Activated CD8-positive, alpha-beta memory T cell treated with anti-CD3 and anti-CD28 coated beads for 4 hours (primary cell): Measurements from ENCODE around the gene CTSA.
A peak's percentile ranks its signal among the peaks of the same experiment; 100 is the strongest.

Experiments used
- DNase-seq, 2 donors: peaks; one replicate each; pipeline ENCODE4 v3.0.0-alpha.2; 2020; ENCODE audit warnings: low read depth in 2 of 2

Gene CTSA

DNA sequence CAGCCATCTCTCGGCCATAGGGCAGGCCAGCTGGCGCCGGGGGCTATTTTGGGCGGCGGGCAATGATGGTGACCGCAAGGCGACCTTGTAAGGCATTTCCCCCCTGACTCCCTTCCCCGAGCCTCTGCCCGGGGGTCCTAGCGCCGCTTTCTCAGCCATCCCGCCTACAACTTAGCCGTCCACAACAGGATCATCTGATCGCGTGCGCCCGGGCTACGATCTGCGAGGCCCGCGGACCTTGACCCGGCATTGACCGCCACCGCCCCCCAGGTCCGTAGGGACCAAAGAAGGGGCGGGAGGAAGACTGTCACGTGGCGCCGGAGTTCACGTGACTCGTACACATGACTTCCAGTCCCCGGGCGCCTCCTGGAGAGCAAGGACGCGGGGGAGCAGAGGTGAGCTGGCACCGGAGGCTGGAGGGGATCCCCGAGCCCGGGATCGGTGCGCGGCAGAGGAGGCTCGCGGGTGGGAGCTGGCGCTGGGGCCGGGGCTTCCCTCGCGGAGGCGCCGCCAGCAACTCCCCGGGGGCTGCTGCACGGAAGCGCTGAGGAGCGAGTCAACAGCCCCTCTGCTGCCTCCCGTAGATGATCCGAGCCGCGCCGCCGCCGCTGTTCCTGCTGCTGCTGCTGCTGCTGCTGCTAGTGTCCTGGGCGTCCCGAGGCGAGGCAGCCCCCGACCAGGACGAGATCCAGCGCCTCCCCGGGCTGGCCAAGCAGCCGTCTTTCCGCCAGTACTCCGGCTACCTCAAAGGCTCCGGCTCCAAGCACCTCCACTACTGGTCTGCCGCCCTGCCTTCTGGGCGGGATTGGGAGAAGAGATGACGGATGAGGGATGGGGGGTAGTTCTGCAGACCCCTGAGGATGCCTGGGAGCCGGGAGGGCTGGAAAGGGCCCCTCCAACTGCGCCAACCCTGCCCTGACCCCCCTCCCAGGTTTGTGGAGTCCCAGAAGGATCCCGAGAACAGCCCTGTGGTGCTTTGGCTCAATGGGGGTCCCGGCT is at the start of gene CTSA, which contains the start of gene NEURL2:
TSS of gene CTSA (plus strand) at position 351 of the 999 bp plus-strand sequence. CDS start at position 585, 234 bp downstream.
TSS of gene NEURL2 (minus strand) at position 224 of the 999 bp plus-strand sequence. CDS start at position 7, 217 bp downstream.
- peak; percentile 72 to 75 for DNase-seq

DNA sequence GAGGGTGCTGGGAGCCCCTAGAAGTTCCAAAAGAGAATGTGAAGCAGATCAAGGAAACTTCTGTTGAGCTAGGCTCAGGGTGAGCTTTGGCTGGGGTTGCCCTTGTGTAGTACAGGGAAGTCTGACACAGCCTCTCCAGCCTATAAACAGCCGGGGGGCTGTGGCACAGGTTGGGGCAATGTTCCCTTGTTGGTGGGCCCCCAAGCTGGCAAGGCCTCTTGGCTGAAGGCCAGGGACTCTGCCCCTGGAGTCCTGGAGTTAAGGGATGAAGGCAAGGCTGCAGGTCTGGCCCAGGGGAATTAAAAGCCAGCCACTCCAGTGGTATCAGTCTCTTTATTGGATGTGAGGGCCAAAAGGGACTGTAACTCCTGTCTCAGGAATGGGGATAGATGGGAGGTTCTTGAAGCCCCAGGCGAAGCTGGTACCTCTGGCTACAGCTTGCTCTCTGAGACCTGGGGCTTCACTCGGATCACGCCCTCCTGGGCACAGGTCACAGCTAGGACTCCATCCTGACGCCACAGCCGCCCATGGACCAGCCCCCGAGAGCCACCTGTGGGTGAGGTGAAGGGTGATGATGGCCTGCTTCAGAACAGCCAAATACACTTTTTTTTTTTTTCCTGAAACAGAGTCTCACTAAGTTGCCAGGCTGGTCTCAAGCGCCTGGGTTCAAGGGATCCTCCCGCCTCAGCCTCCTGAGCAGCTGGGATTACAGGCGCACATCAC is 49.6 kb upstream of the CTSA start:
- DNase-seq, result no peak

DNA sequence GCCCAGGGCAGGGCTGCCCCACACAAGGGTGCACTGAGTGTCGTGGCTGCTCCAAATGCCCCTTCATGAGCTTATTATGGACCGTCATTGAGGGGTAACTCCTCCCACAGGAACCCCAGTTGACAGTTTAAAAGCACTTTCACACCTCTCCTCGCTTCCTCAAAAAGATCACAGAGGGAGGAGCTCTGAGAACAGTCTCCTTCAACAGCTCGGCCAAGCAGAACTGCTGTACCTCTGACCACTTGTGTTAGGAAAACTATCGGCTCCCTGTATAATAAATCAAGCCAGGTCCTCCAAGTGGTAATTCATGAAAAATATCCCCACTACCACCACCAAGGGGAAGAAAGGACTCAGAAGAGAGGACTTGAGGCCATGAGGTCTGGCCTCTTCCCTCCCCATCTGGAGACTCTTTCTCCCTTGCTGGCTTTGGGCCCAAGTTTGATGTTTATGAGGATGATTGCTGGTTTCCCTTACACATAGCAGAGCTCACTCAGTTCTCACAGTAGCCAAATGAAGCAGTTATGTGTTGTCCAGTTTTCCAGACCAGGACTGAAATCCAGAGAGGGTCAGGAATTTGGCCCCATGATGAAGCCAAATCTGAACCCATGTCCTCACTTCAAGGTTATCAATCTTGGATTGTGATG is 48.8 kb upstream of the CTSA start:
- DNase-seq, result no peak

DNA sequence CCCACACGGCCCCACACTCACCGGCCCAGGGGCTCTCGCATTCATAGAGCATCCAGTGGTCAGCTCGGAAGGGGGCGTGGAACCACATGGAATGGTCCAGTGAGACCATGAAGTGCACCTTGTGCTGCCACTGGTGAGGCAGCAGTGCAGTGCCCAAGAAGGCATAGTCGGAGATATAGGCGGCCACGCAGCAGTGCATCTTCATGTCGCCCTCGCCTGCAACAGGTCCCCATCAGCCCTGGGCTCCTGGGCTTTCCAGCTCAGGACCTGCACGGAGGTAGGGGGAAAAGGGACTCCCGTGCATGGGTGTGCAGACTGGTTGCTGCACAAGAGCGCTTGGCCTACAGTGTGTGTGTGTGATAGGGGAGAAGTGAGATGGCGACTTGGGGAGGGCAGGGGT is 47.6 kb upstream of the CTSA start:
- DNase-seq, result no peak

DNA sequence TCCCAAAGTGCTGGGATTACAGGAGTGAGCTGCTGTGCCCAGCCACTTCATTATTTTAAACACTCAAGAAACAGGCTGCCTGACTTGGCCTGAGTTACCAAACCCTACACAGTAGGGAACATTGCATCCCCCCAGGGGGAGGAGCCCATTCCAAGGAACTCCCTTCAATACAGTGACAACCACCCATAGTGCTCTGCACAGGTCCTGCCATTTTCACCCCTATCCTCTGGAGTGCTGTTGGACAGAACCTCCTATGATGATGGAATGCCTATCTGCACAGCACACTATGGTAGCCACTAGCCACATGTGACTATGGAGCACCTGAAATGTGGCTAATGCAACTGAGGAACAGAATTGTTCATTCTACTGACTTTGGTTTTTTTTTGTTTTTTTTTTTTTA is 45.7 kb upstream of the CTSA start:
- no peak for DNase-seq

DNA sequence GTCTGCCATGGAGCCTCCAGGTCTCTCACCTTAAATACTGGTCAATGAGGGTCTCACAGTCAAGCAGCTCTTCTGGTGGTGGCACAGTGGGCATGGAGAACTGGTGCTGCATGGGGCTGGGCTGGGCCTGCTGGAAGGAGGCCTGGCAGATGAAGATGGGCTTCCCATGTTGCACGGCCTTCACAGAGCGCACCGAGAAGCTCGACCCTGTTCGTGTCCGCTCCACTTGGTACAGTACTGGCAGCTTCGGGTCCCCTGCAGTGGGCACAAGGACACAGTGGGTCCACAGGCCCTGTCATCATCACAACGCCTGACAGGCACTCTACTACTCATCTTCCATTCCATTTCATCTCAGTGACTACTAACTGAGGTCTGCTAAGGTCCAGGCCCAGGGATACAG is 42.7 kb upstream of the CTSA start:
- no peak for DNase-seq

DNA sequence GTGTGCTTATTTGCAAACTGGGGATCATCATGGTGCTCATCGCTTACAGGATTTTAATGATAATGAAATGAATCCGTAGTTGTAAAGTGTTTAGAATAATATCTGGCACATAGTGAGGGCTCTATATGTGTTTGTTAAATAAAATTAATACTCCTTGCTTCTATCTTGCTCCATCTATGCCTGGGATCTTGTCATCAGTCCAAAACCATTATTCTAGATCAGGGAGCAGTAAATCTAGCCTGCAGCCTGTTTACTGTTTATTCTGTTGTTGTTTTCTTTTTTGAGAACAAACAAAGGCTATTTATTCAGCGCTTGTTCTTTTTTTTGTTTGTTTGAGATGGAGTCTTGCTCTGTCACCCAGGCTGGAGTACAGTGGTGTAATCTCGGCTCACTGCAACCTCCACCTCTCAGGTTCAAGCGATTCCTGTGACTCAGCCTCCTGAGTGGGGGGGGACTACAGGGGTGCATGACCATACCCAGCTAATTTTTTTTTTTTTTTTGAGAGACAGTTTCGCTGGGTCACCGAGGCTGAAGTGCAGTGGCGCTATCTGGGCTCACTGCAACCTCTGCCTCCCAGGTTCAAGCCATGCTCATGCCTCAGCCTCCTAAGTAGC is 42.1 kb upstream of the CTSA start:
- DNase-seq, result no peak

DNA sequence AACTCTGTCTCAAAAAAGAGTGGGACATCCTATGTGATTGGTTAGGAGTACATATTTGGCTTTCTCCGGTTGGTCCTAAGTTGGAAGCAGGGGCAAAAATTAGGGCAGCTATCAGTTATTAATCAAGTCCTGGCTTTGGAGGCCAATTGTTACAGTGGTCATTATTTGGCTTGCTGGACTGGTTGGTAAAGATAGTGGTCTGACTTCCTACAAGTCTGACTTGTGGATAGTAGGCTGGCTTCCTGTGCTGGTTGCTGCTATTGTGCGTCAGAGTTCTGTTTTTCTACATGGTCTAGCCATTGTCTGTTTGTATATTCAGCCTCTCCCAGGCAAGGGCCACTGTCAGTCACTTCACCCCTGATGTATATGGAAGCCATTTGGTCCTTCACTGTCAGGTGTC is 40.9 kb upstream of the CTSA start:
- DNase-seq, result no peak

DNA sequence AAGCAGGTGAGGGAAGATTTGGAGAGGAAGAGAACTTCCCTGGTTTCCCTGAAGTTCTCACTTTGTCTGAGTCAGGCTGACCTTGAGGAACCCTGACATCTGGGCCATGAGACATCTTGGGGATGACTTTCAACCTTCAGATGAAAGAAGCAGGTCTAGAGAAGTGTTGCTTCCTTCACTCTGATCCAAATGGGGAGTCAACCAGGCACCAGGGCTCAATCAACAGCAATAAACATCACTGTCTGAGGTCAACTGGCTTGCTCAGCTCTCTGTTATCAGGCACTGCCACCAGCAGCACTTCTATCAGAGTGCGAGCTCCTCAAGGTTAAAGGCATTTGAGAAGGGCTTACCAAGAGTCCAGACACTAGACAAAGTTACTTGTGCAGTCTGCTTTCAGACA is 40.2 kb upstream of the CTSA start:
- DNase-seq, result no peak

DNA sequence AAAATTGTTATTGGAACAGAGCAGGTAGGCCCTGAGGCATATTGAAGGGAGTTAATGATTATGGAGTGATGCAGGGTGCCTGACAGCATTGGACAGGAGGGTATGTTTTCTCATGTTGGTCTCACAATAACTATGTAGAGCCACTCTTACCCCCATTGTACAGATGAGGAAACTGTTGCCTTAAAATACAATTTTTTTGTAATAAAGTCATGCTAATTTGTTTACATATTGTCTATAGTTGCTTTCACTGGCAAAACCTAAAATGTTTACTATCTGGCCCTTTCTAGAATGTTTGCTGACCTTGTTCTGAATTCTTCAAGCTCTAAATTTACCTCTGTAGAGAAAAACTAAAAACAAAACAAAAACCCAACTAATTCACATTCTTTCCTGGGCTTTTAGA is 39.6 kb upstream of the CTSA start:
- no peak for DNase-seq

DNA sequence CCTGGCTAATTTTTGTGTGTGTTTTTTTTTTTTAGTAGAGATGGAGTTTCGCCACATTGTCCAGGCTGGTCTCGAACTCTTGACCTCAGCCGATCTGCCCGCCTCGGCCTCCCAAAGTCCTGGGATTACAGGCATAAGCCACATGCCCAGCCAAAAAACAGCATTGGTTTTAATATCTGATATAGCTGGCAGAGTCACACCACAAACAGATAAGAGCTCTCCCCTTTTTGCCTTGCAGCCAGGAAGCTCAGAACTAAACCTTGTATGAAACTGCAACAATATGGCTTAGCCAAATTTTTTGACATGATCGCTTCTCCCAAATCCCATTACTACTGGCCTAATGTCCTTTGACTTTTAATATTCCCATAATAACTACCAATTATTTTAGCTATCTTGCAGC is 38.8 kb upstream of the CTSA start:
- no peak for DNase-seq

DNA sequence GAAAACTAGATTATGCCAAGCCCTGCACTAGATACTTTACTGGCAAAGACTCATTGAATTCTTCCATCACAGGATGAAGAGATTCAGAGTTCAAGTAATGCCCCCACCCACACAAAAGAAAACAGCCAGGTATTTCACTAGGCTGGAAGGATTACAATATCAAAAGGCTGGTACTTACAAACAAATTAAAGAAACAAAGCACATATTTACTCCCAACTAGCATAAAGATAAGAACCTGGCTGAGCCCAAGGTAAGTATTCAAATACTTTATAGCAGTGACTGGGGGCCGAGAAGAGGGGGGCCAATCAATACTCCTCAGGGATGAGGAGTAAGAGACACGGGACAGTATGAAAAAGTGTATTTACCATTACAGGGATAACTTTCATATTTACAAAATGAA is 37.7 kb upstream of the CTSA start:
- no peak for DNase-seq

DNA sequence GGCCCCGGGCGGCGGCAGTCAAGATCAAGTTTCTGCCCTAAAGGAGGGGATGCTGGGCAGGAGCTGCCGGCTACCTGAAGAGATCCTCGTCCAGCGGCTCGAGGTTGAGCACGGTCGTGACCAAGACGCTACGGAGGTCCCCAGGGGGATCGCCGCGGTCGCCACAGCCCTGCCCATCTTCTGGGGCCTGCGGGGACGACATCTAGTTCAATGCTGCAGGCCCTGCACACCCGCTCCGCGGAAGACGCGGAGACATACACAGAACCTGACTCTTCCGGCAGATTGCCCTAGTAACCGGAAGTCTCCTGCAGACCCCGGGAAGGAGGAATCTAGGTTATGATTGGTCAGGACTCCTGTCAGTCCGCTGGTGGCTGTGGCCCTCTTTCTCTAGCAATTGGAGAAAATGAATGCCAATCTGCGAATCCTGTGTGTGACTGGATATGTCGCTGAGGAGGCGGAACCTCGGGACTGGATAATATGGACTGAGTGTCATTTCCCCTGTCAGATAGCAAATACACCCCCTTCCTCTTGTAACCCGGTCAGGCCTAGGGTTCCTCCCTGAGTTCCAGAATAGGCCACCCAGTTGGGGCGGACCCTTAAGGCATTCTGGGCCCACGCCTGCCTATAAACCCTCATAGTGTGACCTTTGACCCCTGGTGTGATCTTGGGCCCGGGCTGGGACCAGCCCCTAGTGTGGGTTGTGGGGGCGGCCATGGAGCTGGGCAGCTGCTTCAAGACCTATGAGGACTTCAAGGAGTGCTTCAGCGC is 33.8 kb upstream of the CTSA start, which contains the start of the genes ACOT8 and ZSWIM3:
TSS of gene ACOT8 (minus strand) at position 279 of the 768 bp plus-strand sequence. CDS start at position 202, 77 bp downstream.
TSS of gene ZSWIM3 (plus strand) at position 501 of the 768 bp plus-strand sequence. CDS start at position 713, 212 bp downstream.
- peak; percentile 85 to 92 for DNase-seq

DNA sequence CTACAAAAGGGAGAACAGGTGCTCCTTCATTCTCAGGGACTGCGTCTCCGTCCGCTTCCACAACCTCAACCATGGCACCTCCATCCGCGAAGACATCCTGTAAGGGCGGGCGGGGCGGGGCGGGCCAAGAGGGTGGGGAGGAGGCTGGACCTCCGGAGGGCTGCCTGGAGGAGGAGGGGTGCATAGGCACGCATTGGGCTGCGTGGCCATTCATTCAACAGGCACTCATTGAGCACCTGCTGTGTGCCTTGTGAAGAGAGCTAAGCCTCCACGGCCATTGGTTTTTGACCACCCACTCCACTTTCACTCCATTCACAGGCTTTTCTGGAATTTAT is 33.3 kb upstream of the CTSA start:
- no peak for DNase-seq

DNA sequence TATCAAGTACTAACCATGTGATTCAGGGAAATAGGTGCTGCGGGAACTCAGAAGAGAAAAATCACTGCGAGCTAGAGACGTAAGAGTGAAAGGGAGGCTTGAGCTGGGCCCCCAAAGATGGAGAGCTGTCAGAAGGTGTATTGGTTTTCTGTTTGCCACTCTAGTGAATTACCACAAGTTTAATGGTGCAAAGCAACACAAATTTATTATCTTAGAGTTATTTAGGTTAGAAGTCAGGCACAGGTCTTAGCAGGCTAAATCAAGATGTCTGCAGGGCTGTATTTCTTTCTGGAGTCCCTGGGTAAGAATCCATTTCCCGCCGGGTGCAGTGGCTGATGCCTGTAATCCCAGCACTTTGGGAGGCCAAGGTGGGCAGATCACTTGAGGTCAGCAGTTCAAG is 31.2 kb upstream of the CTSA start:
- DNase-seq, result no peak

DNA sequence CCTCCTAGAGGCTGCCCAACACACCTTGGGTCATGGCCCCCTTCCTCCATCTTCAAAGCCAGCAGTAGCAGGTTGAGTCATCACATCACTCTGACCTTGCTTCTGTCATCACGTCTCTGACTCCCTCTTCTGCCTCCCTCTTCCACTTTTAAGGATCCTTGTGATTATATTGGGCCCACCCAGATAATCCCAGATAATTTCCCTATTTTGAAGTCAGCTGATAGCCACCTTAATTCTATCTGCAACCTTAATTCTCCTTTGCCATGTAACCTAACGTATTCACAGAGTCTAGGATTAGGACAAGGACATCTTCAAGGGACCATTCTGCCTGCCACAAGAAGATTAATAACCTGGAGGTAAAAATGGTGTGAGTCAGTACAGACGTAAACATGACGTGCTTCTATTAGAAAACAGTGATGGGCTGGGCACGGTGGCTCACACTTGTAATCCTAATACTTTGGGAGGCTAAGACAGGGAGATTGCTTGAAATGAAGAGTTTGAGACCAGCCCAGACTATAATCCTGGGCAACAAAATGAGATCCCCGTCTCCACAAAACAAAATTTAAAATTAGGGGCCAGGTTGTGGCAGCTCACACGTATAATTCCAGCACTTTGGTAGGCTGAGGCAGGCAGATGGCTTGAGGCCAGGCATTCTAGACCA is 30.4 kb upstream of the CTSA start:
- no peak for DNase-seq

DNA sequence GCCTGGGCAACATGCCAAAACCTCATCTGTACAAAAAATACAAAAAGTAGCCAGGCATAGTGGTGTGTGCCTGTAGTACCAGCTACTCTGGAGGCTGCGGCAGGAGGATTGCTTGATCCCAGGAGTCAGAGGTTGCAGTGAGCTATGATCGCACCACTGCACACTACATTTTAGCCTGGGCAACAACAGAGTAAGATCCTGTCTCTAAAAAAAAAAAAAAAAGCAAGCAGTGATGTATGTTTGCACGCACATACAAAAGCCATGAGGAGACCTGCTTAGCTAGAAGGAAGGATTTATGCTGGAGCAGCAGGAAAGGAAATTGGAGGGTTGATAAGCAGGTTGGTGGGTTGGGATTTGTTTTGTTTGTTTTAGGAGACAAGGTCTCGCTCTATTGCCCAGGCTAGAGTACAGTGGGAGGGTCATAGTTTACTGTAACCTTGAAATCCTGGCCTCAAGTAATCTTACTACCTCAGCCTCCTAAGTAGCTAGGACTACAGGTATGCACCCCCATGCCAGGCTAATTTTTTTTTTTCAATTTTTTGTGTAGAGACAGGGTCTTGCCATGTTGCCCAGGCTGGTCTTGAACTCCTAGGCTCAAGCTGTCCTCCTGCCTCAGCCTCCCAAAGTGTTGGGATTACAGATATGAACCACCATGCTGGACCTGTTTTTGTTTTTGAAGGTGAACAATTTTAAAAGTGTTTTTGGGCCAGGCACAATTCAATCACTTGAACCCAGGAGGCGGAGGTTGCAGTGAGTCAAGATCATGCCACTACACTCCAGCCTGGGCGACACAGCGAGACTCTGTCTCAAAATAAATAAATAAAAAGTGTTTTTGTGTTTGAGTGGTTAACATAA is 29.7 kb upstream of the CTSA start:
- no peak for DNase-seq

DNA sequence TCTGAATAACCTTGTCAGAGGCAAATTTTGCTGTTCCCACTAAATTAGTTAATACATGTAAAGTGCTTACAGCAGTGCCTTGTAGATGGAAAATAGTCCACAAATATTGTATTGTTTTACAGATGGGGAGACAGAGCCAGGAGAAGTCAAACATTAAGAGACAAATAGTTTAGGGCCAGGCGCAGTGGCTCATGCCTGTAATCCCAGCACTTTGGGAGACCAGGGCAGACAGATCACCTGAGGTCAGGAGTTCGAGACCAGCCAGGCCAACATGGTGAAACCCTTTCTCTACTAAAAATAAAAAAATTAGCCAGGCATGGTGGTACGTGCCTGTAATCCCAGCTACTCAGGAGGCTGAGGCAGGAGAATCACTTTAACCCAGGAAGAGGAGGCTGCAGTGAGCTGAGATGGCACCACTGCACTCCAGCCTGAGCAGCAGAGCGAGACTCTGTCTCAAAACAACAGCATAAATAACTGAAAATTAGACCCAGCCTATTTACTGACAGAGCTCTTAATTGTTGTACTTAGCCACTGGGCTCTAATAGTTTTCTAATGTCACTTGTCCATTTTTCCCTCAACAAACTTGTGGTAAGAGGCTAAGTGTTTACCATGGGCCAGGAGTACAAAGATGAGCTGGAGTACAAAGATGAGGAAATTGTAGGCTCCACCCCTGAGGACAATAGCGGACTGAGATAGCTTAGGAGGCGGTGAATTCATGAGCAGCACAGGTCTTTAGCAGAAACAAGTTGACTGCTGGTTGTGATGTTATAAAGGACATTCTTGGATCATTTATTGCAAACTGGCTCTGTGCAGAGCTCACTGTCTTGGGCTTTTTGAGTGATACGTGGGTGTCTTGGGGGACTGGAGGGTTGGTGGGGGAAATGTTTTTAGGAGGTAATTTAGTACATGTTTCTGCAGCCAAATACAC is 27.3 kb upstream of the CTSA start:
- DNase-seq, result no peak
